ENCODE measurements around the gene MAPK12.

The MAPK12 gene

DNA sequence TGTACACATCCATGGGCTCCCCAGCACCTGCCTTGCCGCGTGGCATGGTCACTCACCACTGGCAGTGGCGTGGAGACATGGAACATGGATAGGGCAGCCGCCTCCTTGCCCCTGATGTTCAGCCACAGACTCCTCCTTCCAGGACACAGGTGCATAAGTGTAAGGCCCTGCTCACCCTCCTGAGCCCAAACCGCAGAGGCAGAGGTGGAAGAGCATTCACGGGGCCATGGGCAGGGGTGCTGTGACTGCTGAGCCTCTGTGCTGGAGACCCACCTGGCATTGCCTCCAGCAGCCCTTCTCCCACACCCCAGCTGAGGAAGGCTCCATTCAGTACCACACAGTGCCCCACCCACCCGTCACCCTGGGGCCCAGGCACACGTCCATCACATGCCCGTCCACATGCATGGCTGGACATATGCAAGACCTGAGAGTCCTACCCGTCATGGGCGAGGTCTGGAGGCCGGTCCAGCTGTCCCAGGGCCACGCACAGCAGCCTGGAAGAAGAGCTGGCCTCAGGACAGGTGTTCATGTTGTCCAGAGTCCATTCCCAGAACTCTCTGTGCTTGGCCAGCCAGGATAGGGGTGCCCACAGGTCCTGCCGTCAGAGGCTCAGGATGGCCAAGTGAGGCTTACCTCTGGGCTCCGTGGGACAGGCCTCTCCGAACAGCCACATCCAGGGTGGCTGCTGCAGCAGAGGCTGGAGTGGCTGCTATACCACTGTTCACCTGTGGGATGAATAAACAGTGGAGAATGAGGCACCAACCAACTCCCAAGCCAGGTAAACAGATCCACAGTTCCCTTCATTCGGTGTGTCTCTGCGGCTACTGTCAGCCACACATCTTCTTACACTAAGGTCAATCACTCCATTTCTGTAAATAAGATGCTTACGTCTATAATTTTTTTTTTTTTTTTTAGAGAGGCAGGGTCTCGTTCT lies 15.0 kb downstream of the MAPK12 start:
- H3K27me3 ChIP-seq: no peaks in the 10 kb centered on the region
- peaks cover 17% of the 10 kb centered on the region for H3K4me1 ChIP-seq
- TF ChIP-seq, protein P1, sequence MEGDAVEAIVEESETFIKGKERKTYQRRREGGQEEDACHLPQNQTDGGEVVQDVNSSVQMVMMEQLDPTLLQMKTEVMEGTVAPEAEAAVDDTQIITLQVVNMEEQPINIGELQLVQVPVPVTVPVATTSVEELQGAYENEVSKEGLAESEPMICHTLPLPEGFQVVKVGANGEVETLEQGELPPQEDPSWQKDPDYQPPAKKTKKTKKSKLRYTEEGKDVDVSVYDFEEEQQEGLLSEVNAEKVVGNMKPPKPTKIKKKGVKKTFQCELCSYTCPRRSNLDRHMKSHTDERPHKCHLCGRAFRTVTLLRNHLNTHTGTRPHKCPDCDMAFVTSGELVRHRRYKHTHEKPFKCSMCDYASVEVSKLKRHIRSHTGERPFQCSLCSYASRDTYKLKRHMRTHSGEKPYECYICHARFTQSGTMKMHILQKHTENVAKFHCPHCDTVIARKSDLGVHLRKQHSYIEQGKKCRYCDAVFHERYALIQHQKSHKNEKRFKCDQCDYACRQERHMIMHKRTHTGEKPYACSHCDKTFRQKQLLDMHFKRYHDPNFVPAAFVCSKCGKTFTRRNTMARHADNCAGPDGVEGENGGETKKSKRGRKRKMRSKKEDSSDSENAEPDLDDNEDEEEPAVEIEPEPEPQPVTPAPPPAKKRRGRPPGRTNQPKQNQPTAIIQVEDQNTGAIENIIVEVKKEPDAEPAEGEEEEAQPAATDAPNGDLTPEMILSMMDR (IDR thresholded peaks at IDR 0.05; ENCODE audit: low read depth, low read length): no peak
- H3K36me3 ChIP-seq: peaks cover 14% of the 10 kb centered on the region
- no peak overlapping the region for H3K4me3 ChIP-seq (ENCODE audit: low read depth, low read length)
- no peaks in the 10 kb centered on the region for H3K9me3 ChIP-seq
- no peak for DNase-seq

DNA sequence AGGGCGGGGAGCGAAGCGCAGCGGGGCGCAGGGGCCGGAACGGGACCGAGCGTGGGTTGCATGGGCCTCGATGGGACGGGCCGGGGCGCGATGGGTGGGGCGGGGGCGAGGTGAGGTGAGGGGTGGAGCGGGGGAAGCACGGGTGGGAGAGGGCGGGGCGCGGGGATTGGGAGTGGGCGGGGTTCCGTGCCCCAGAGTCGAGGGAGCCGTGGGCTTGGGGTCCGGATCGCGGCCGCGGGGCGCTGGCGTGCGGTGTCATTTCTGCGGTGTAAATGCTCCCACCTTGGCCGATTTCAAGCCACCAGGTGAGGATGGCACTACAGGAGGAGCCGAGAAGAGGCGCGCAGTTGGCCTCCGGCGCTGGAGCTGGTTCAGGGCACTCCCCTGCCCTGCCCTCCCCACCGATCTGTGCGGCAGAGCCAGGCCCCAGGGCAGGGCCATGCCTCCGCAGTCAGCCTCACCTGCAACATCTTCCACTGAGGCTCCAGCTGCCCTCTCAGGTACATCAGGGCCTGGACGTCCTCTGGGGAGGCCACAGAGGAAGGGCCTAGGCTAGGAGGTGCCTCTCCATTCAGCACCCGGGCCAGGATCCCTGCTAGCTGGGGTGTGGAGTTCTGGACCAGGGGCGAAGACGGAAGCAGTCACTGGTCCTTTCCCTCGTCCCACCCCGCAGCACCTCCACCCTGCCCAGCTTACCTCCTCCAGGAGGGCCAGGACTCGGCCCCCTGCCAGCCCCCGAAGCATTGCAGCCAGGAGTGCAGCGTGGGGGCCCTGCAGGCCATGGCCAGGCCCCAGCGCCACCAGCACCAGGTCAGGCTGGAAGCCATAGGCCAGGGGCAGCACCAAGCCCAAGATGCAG lies 16.0 kb downstream of the MAPK12 start:
- TF ChIP-seq, protein P1 (IDR thresholded peaks at IDR 0.05; ENCODE audit: low read depth, low read length): no peak
- Histone ChIP-seq H3K4me1 (peaks cover 17% of the 10 kb centered on the region), H3K27me3 (no peaks in the 10 kb centered on the region), H3K4me3 (ENCODE audit: low read depth, low read length) (peak overlapping the region; percentile 94), H3K36me3 (peaks cover 14% of the 10 kb centered on the region), H3K9me3 (no peaks in the 10 kb centered on the region)
- DNase-seq: no peak

DNA sequence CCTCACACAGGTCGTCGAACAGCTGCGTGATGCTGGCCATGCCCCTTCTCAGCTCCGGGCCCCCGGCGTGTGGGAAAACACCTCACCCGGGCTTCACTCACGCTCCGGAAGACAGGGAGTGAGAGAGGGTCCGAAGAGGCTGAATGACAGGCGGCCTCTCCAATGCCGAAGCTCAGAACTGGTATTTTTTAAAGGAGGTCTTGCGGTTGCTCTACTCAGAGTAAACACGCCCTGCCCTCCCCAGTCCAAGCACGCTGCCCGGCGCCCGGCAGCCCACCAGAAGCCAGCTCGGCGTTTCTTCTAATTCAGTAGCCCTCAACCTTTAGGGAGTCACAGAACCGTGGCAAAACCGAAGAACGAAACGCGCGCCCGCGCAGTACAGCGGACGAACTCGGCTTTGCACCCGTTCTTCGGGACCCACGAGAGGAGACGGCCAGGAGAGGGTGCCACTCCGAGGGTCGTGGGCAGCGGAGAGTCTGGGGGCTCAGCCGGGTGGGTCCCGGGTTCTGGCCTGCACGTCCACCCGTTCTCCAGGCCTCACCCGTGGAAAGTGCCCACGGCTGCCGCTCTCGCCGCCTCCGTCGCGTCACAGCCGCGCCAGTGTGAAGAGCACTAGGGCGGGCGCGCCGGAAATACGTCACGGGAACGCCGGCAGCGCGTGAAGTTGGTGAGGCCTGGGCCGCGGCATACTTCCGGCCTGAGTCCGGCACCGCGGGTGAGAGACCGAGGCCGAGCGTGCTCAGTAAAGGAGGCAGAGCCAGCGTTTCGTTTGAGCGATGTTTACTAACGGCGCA lies 16.9 kb downstream of the MAPK12 start, which contains the start of gene TUBGCP6:
Gene TUBGCP6 (minus strand): TSS at position 604 of the 794 bp plus-strand sequence. CDS start 564 bp downstream, at position 40.
- DNase-seq: peak; percentile 95
- peak within 1 kb of the TSS; percentile 94 for H3K4me3 ChIP-seq (ENCODE audit: low read depth, low read length)
- H3K9me3 ChIP-seq: no peaks in the 10 kb centered on the region
- H3K27me3 ChIP-seq: no peaks in the 10 kb centered on the region
- TF ChIP-seq, protein P1 (IDR thresholded peaks at IDR 0.05; ENCODE audit: low read depth, low read length): peak; percentile 41
- peaks cover 21% of the 10 kb centered on the region for H3K36me3 ChIP-seq
- peaks cover 14% of the 10 kb centered on the region for H3K4me1 ChIP-seq

DNA sequence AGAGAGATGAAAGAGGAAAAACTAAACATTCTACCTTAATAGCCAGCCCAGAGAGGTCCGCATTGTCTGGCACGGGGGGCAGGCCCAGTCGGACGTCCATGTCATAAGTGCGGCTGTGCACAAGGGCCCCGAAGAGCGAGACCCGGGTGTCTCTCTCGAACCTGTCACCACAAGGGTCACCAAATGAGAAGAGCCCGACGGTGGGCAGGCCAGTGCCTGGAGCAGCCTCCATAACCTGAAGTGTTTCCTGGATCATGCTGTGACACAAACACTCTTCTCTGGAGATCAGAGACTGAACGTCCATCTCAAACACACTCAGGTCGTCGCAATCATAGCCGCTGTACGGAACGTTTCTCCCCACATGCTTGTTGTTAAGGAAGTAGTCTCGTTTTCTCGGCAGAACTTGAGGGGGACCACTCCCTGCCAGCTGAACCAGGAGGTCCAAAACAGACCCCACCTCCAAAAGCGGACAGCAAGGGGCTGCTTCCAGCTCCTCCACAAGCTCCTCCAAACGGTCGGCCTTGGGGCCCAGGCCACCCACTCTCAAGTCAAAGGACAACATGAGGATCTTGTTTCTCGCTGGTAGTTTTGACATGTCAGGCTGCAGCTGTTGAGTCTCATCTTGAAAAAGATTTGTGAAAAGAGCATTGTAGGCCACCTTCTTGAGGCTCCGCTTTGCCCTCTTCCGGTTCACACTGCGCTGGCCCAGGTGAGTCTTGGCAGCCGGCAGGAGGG lies 17.6 kb downstream of the MAPK12 start:
- peaks cover 14% of the 10 kb centered on the region for H3K4me1 ChIP-seq
- TF ChIP-seq, protein P1 (IDR thresholded peaks at IDR 0.05; ENCODE audit: low read depth, low read length): no peak
- no peaks in the 10 kb centered on the region for H3K27me3 ChIP-seq
- peak overlapping the region; percentile 94 for H3K4me3 ChIP-seq (ENCODE audit: low read depth, low read length)
- H3K36me3 ChIP-seq: peaks cover 24% of the 10 kb centered on the region
- DNase-seq: no peak
- no peaks in the 10 kb centered on the region for H3K9me3 ChIP-seq

DNA sequence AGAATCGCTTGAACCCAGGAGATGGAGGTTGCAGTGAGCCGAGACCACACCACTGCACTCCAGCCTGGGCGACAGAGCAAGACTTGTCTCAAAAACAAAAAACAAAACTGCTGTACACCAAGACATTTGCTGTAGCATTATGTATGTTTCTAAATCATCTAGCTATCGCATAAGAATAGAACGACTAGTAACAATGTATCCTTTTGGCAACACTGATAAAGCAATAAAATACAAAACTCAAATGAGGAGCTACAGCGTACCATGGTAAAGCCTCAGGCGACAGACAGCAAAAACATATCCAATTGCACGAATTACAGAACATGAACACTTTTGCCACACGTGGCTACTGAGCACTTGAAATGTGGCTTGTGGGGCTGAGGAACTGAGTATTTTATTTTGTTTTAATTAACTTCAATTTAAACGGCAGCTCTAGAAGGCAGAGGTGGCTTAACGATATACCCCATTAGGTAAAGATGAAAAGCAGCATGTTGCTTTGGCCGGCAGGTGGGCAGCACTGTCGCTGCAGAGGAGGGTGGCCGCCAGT lies 19.0 kb downstream of the MAPK12 start:
- TF ChIP-seq, protein P1 (IDR thresholded peaks at IDR 0.05; ENCODE audit: low read depth, low read length): 0 out of 2 replicates have a peak, but pooled peaks have one; percentile 2
- peaks cover 24% of the 10 kb centered on the region for H3K36me3 ChIP-seq
- peak overlapping the region; percentile 94 for H3K4me3 ChIP-seq (ENCODE audit: low read depth, low read length)
- peaks cover 2% of the 10 kb centered on the region for H3K4me1 ChIP-seq
- DNase-seq: no peak
- H3K9me3 ChIP-seq: no peaks in the 10 kb centered on the region
- no peaks in the 10 kb centered on the region for H3K27me3 ChIP-seq
